ENCODE measurements around the gene SLIT1.

SLIT1 gene

DNA sequence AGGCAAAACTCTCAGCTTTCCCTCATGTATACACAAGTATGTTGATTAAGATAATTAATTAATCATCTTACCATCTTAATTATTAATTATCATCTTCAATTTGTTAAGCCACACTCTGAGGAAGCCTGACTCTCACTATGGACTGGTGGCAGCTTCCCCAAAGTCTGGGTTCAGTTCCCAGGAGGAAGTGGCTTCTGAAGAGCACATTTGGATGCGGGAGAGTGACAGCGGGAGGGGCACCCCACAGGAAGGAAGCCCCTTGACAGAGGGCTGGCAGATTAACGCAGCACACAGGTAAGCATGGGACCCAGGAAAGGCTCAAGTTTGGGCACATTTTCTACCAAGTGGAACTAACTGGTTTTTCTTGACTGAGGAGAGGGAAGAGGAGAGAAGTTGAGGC lies 13.4 kb upstream of the SLIT1 start:
- no peak for DNase-seq

- DNase-seq: no peak
Measured at GRCh38 chr10:97197030-97197500, 11.3 kb upstream of the SLIT1 start.

DNA sequence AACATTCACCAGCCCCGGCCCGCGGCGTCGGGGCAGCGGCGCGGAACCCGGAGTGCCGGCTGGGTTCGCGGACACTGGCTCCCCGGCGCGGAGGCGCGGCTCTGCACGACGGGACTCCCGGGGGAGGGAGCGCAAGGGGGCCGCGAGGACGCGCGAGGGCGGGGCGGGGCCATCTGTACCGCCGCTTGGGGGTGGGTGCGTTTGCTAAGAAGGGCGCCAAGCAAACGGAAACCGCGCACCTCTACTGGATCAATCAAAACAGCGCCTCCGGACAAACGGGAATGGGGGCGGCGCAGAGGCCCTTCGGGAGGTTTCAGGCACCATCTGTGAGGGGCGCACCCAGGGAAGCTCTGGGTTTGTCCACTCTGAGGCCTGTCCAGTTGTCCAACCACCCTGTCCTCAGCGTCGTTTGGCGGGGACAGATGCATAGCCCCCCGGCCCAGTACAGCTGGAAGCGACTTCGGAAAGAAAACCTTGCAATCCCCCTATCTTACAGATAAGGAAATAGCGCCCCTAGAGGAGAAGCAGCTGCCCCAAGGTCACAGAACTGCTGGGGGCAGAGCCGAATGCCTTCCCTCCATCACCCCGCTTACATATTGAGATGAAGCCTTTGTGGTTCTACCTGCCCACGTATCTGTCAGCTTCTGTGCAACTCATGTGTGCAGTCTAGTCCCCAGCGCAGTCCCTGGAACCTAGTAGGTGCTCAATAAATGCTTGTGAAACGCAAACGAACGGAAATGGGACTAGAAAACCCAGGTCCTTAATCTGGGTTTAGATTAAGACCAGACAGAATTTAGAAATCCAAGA lies 10.7 kb upstream of the SLIT1 start:
- peak; percentile 63 for DNase-seq

GRCh38 chr10:97195706-97196222 lies 10.0 kb upstream of the SLIT1 start:
- DNase-seq: no peak

DNA sequence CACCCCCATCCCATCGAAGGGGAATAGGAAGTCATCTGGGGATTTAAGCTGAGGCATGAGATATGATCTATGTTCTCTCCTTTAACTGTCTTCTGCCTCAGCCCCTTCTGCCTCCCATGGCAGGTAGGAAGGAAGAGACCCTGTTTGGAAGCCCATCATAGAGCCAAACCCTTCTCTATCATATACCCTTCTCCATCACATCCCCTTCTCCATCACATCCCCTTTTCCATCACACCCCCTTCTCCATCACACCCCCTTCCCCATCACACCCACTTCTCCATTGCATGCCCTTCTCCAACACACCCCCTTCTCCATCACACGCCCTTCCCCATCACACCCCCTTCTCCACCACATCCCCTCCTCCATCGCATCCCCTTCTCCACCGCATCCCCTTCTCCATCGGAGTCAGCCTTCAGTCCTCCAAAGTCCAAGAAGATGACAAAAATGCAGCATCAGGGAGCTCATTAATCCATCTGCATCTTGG lies 7.2 kb upstream of the SLIT1 start:
- DNase-seq: no peak

DNA sequence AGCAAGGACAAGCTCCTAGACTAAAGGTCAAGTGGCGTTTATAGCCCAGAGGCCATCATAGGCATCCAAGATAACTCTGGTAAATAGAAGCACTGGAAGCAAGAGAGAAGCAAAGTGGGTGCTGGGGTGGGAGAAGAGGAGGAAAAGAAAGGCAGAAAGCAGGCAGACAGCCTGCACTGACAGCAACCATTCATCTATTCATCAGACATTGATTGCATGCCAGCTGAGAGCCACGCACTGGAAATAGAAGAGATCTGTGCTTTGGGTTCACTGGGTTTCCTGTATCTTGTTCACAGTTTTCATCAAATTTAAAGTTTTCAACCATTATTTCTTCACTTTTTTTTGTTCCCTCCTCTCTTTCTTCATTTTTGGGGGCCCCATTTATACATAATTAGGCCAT lies 4.7 kb upstream of the SLIT1 start:
- DNase-seq: no peak

DNA sequence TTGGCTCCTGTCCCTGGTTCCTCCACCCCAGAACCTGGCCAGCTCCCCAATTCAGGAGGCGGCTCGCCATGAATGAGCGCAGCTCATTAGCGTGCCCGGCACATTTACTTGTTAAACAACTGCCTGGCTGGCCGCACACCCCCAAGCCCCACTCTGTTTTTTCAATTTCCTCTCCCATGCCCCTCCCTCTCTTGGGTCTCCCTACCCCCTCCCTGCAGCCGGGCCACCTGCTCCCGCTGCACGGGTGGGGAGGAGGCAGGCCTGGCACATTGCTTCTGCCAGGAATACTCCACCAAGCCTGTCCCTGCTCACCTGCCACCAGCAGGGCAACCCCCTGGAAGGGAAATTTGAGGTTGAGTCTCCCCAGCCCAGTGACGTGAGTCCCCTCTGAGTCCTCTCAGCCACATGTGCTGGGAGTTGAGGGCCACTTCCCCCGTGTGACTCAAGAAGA lies 2.5 kb upstream of the SLIT1 start:
- DNase-seq: no peak

GRCh38 chr10:97186911-97187310 lies 1.2 kb upstream of the SLIT1 start:
- DNase-seq: no peak

DNA sequence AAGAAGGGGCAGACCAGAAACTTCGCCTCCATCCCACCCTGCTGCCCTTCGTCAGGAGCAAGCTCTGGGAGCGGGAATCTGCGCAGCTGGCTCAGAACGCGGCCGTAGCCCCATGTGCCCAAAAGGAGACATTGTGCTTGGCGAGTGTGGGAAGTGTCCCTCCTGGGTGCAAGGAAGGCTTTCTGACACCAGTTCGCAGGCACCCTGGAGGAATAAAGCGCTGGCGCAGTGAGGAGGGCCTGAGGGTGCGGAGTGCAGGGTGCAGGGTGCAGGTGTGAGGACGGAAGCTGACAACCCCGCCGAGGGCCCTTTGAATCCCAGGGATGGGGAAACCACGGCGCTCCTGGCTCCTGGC lies 811 bp downstream of the SLIT1 start:
- no peak for DNase-seq

- DNase-seq: no peak
Measured at GRCh38 chr10:97183314-97183713, 2.4 kb downstream of the SLIT1 start.

DNA sequence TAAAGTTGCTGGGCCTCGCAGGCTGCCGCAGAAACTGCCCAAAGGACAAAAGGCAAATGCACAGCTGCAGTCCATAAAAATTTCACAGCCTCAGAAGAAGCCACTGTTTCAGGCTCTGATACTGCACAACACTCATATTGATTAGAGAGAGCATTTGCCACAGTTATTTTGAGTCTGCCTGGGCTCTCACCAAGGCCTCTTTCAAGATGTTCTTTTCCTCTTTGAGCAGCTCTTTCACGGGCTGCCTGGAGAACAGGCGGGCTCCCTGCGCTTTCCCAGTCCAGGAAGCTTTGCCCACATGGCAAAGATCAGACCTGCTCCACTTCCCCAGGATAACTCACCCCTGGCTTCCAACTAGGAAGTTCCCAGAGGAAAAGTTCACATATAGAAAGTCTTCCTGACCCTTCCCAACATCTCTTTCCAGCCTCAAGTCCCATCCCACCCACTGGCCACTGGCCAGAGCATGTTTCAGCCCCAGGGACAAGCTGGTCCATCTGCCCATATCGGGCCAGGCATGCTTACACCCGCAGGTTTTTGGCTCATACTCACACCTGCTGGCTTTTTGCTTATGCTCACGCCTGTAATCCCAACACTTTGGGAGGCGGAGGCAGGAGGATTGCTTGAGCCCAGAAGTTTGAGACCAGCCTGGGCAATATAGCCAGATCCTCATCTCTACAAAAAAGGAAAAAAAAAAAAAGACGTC lies 3.3 kb downstream of the SLIT1 start:
- DNase-seq: no peak

DNA sequence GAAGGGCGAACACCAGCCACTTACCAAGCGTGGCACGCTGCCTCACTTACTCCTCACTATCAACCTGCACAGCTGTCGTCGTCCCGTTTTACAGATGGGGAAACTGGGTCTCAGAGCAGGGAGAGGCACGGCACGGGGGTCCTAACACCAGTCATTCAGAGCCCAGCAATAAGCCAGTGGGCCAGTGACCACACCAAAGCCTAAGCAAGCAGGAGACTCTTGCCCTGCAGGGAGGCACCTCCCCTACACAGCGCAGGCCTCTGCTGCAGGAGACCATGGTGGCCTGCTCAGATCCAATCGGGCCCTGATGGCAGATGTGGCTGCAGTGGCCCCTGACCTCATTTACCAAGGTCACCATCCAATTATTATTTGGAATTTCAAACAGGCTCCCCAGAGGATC lies 4.8 kb downstream of the SLIT1 start:
- DNase-seq: no peak

DNA sequence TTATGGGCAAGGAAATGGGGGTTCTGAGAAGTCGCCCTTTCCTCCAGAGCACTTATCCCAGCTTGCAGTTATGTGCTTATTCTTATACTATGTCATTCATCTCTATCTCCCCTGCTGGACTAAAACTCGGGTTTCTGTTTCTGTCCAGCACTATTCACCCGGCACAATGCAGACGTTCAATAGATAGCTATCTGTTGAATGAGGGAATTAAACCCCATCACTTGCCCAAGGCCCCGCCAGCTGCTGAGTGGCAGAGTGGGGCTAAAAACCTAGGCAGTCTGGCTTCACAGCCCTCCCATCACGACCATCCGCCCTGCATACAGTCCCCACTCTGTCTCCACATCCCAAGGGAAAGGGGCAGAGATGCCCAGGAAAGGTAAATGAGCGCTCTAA lies 5.4 kb downstream of the SLIT1 start:
- no peak for DNase-seq

DNA sequence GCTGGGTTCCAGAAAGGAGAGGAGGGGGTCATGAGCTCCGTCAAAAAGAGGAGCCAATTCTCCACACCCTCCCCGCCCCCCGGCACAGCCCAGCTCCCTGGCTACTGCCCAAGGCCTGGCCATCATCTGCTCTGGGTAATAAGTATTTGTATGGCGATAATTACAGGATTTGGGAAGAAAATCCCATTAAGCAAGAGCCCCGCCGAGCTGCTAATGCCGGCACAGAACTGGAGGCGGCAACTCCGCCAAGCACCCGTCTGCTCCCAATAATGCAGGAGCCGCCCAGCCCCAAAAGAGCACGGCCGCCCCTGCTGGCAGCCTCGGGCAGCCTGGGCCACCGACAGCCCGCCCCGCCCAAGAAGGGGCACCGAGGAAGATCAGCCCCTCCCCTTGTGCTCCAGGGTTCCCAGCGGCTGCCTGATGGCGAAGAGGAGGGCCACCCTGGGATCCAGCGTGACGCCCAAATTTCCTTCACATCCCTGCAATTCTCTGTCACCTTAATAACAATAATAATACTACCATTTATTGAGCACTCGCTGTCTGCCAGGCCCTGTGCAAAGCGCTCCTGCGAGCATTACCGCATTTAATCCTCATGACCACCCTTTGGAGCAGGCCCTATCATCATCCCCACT lies 5.9 kb downstream of the SLIT1 start:
- peak; percentile 6 for DNase-seq

DNA sequence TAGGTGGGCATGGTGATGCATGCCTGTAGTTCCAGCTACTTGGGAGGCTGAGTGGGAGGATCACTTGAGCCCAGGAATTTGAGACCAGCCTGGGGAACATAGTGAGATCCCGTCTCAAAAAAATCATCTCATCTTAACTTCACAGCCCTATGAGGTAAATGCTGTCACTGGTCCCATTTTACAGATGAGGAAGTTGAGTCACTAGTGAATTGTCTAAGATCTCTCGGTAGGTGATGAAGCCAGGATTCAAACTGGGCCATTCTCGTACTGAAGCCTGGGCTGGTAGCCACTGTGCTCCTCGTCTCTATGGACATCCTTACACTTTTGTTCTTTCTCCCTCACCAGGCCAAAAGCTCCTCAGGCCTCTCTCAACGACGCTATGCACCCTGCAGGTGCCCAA lies 6.4 kb downstream of the SLIT1 start:
- DNase-seq: no peak

GRCh38 chr10:97178074-97178473 lies 7.7 kb downstream of the SLIT1 start:
- DNase-seq: no peak

- no peak for DNase-seq
Measured at GRCh38 chr10:97176226-97176625, 9.5 kb downstream of the SLIT1 start.

DNA sequence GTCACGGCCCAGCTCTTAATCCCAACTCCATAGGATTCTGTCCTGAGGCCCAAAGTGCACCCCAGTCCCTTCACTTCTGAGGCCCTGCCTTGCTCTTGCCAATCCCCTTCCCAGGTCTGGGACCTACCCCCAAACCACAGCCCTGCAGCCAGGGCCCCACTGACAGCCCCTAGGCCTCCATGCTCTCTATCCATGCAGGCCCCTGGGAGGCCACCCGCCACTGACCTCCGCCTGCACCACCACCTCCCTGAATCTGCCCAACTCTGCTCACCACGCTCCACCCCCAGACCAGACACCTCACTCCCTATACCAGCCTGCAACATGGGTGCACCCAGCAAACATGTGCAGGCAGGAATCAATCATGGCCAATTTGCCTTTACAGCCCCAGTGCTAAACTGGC lies 10.2 kb downstream of the SLIT1 start:
- no peak for DNase-seq

DNA sequence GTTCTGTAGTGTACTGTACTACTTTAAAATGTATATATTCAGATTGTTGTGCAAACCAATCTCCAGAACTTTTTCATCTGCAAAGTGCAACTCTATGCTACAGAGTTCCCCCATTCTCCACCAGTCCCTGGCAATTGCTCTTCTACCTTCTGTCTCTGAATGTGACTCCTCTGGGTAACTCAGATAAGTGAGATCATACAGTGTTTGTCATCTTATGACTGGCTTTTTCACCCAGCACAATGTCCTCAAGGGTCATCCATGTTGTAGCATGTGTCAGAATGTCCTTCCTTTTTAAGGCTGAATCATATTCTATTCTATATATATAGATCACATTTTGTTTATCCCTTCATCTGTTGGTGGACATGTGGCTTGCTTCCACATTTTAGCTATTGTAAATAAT lies 10.8 kb downstream of the SLIT1 start:
- DNase-seq: no peak

- DNase-seq: no peak
Measured at GRCh38 chr10:97174276-97174775, 11.4 kb downstream of the SLIT1 start.

- DNase-seq: no peak
Measured at GRCh38 chr10:97173036-97173435, 12.7 kb downstream of the SLIT1 start.

DNA sequence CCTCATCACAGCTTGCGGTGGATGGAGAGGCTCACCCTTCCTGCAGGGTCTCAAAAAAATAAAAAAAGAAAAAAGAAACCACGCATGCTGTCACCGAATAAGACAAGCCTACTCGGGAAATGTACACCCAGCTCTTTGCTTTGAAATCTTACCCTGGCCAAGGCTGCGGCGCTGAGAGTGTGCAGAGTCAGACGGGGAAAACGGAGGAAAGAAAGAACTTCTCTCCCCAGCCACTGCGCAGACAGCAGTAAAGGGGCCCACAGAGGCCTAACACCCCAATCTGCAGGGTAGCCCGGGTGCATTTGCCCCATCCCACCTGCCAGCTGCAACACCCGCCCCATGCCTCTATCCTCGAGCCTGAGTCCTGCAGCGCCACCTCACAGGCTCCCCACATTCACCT lies 14.8 kb downstream of the SLIT1 start:
- no peak for DNase-seq

DNA sequence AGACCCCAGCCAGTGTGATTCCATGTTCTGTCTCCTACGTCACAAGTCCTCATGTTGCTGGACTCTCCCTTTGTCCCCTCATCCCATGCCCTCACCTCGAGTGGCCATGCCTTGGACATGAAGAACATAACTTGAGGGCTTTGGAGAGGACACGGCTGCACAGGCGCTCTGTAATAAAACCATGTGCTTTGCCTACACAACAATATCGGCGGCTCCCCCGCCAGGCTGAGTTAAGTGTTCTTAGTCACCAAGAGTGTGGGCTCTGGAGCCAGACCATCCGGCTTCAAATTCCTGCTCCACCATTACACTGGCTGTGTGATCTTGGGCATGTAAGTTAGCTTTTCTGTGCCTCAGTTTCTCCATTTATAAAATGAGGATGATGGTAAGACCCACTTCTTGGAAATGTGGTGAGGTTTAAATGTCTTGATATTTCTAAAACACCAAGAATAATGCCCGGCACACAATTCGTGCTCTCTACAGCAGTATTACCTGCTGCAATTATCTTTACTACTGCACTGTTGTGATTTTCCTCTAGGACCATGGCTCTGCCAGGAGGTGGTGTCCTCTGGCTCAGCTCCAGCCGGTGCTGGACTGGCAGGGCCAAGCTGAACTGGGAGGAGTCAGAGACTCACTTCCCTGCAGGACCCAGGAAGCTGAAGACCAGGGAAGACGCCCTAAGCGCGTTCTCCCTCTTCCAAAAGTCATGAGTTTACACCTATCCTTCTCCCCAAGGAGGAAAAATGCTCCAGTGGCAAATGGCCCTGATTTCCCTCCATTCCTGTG lies 15.7 kb downstream of the SLIT1 start:
- DNase-seq: no peak
